Neural cell (in vitro differentiated cells): ENCODE data around the gene RMI2.

Source experiments
- EZH2 ChIP-seq: fragments of 200-600, 300-800 bp; shearing (Covaris generic), sonication (generic); IDR thresholded peaks from 2 replicates; pipeline ENCODE4 v1.6.1; 2014; ENCODE audit warnings: antibody characterized with exemption, low read length, borderline replicate concordance, mild to moderate bottlenecking; ENCODE audit not compliant: insufficient read depth, poor library complexity, severe bottlenecking
- POLR2AphosphoS5 ChIP-seq: IDR thresholded peaks from 2 replicates; pipeline ENCODE4 v1.6.1; 2012

GRCh38 chr16:11350921-11351335 lies 5.7 kb downstream of the RMI2 start:
- TF ChIP-seq POLR2AphosphoS5 (no peak), EZH2 (no peak)
